H9 (cell line): ENCODE measurements around the gene GPATCH1. TPM values are rescaled to one million over a fixed set of nuclear protein-coding genes. Genes with fewer than 3 reads are reported as not detected.
"Not testable (repeated sequence)": the region's sequence is repeated elsewhere in the genome, so short reads cannot be mapped to it uniquely, and the experiment has no call there.

Experiments
- DNase-seq: peaks from one replicate; pipeline ENCODE4 v3.0.0-alpha.2; 2017
- H2AFZ ChIP-seq: one replicate; pipeline ENCODE4 v1.6.1; 2013; ENCODE audit warnings: mild to moderate bottlenecking, low read length, control low read depth, moderate library complexity
- H2AK5ac ChIP-seq: 2 replicates; pipeline ENCODE4 v1.6.1; 2013; ENCODE audit warnings: low read length, control low read depth, mixed read lengths; ENCODE audit not compliant: insufficient read length
- H2BK120ac ChIP-seq: one replicate; pipeline ENCODE4 v1.6.1; 2013; ENCODE audit warnings: low read depth, mild to moderate bottlenecking, low read length, control low read depth, inconsistent platforms; ENCODE audit not compliant: poor library complexity, severe bottlenecking
- H2BK12ac ChIP-seq: 2 replicates; pipeline ENCODE4 v1.6.1; 2013; ENCODE audit warnings: low read length, control low read depth, mixed read lengths, low read depth; ENCODE audit not compliant: insufficient read length
- H2BK15ac ChIP-seq: 2 replicates; pipeline ENCODE4 v1.6.1; 2013; ENCODE audit warnings: low read depth, low read length, control low read depth
- H2BK20ac ChIP-seq: one replicate; pipeline ENCODE4 v1.6.1; 2013; ENCODE audit warnings: low read depth, mild to moderate bottlenecking, low read length, control low read depth, inconsistent platforms; ENCODE audit not compliant: poor library complexity, severe bottlenecking
- H2BK5ac ChIP-seq: 2 replicates; pipeline ENCODE4 v1.6.1; 2013; ENCODE audit warnings: low read length, control low read depth, mixed read lengths; ENCODE audit not compliant: insufficient read length
- H3K14ac ChIP-seq: 2 replicates; pipeline ENCODE4 v1.6.1; 2013; ENCODE audit warnings: low read length, control low read depth; ENCODE audit not compliant: insufficient read depth
- H3K18ac ChIP-seq: 2 replicates; pipeline ENCODE4 v1.6.1; 2013; ENCODE audit warnings: low read depth, mild to moderate bottlenecking, mixed read lengths, low read length, control low read depth; ENCODE audit not compliant: insufficient read length
- H3K23ac ChIP-seq: 2 replicates; pipeline ENCODE4 v1.6.1; 2013; ENCODE audit warnings: low read length, control low read depth, mixed read lengths, low read depth; ENCODE audit not compliant: insufficient read length
- H3K23me2 ChIP-seq: 2 replicates; pipeline ENCODE4 v1.6.1; 2013; ENCODE audit warnings: low read depth, mild to moderate bottlenecking, mixed read lengths, low read length, control low read depth; ENCODE audit not compliant: insufficient read length, poor library complexity, severe bottlenecking
- H3K27ac ChIP-seq: 2 replicates; pipeline ENCODE4 v1.5.1; 2013; ENCODE audit warnings: low read length, control low read depth, mixed read lengths, low read depth; ENCODE audit not compliant: insufficient read length
- H3K27me3 ChIP-seq: 2 replicates; pipeline ENCODE4 v1.6.1; 2013; ENCODE audit warnings: low read length, control low read depth, inconsistent platforms; ENCODE audit not compliant: insufficient read depth
- H3K4ac ChIP-seq: 2 replicates; pipeline ENCODE4 v1.6.1; 2013; ENCODE audit warnings: low read depth, mild to moderate bottlenecking, control low read depth, inconsistent platforms, low read length, moderate library complexity
- H3K4me1 ChIP-seq: 2 replicates; pipeline ENCODE4 v1.6.1; 2013; ENCODE audit warnings: low read length, control low read depth, inconsistent platforms; ENCODE audit not compliant: insufficient read depth
- H3K4me2 ChIP-seq: 2 replicates; pipeline ENCODE4 v1.6.1; 2013; ENCODE audit warnings: low read length, control low read depth, mixed read lengths; ENCODE audit not compliant: insufficient read length, insufficient read depth
- H3K56ac ChIP-seq: 2 replicates; pipeline ENCODE4 v1.6.1; 2013; ENCODE audit warnings: low read depth, mild to moderate bottlenecking, mixed read lengths, low read length, control low read depth; ENCODE audit not compliant: insufficient read length
- H3K79me1 ChIP-seq: 2 replicates; pipeline ENCODE4 v1.6.1; 2013; ENCODE audit warnings: low read depth, mild to moderate bottlenecking, moderate library complexity, low read length, control low read depth, inconsistent platforms; ENCODE audit not compliant: insufficient read depth, poor library complexity, severe bottlenecking
- H3K79me2 ChIP-seq: 2 replicates; pipeline ENCODE4 v1.6.1; 2013; ENCODE audit warnings: low read length, control low read depth, inconsistent platforms; ENCODE audit not compliant: insufficient read depth
- H3K9ac ChIP-seq: 2 replicates; pipeline ENCODE4 v1.6.1; 2013; ENCODE audit warnings: low read length, control low read depth, mixed read lengths; ENCODE audit not compliant: insufficient read length; ENCODE audit errors: extremely low read depth
- H3K9me3 ChIP-seq: one replicate; pipeline ENCODE4 v1.6.1; 2013; ENCODE audit warnings: low read depth, low read length, inconsistent platforms; ENCODE audit not compliant: control insufficient read depth
- H3T11ph ChIP-seq: one replicate; pipeline ENCODE4 v1.6.1; 2013; ENCODE audit warnings: mild to moderate bottlenecking, low read length, control low read depth, inconsistent platforms
- H4K20me1 ChIP-seq: one replicate; pipeline ENCODE4 v1.6.1; 2013; ENCODE audit not compliant: control insufficient read depth, insufficient read length, insufficient read depth
- H4K5ac ChIP-seq: 2 replicates; pipeline ENCODE4 v1.6.1; 2013; ENCODE audit warnings: low read depth, mild to moderate bottlenecking, mixed read lengths, low read length, control low read depth; ENCODE audit not compliant: insufficient read length
- H4K8ac ChIP-seq: replicated peaks from 2 replicates; pipeline ENCODE4 v1.6.1; 2013; ENCODE audit warnings: low read length, control low read depth, mixed read lengths, low read depth; ENCODE audit not compliant: insufficient read length
- H4K91ac ChIP-seq: 2 replicates; pipeline ENCODE4 v1.6.1; 2013; ENCODE audit warnings: low read depth, mild to moderate bottlenecking, moderate library complexity, mixed read lengths, low read length, control low read depth; ENCODE audit not compliant: insufficient read length
- H3K27ac Mint-ChIP-seq, 3 experiments: 2 replicates in 2 of 3; 3 replicates in 1 of 3; pipeline ENCODE4 v1.8.0; 2020 to 2021; ENCODE audit warnings: mixed read lengths in 3 of 3, mild to moderate bottlenecking in 1 of 3, moderate library complexity in 1 of 3
- H3K27me3 Mint-ChIP-seq: 2 replicates; pipeline ENCODE4 v1.8.0; 2021; ENCODE audit warnings: low read depth, mild to moderate bottlenecking, moderate library complexity, mixed read lengths
- H3K36me3 Mint-ChIP-seq, 3 experiments: 2 replicates in 2 of 3; 3 replicates in 1 of 3; pipeline ENCODE4 v1.8.0; 2020 to 2021; ENCODE audit warnings: low read depth in 3 of 3, mixed read lengths in 3 of 3; ENCODE audit not compliant: insufficient read depth in 1 of 3
- H3K4me1 Mint-ChIP-seq, 2 experiments: 2 replicates each; pipeline ENCODE4 v1.8.0; 2020; ENCODE audit warnings: mixed read lengths in 2 of 2
- H3K4me3 Mint-ChIP-seq, 2 experiments: 2 replicates in 1 of 2; 3 replicates in 1 of 2; pipeline ENCODE4 v1.8.0; 2020 to 2021; ENCODE audit warnings: mild to moderate bottlenecking in 2 of 2, mixed read lengths in 2 of 2, moderate library complexity in 1 of 2
- H3K9me3 Mint-ChIP-seq, 2 experiments: 2 replicates in 1 of 2; 3 replicates in 1 of 2; pipeline ENCODE4 v1.8.0; 2020; ENCODE audit warnings: mild to moderate bottlenecking in 2 of 2, mixed read lengths in 2 of 2, moderate library complexity in 1 of 2
- WGBS: extraction: QIAGEN DNeasy Blood & Tissue Kit; methylation state at CpG from one replicate; pipeline ENCODE4 v1.1.7; 2013; ENCODE audit warnings: missing lambda C conversion rate, low lambda C conversion rate, mixed read lengths; ENCODE audit not compliant: insufficient read length; ENCODE audit errors: extremely low coverage; 5-methylcytosine and 5-hydroxymethylcytosine counted together
- total RNA-seq: library from RNA; stranded (reverse); gene quantifications from 2 replicates; pipeline ENCODE4 v1.2.1, GENCODE V29; 2021
- TF ChIP-seq, protein P1 (sequence below): fragments of 200-600 bp; sonication (generic); conservative IDR thresholded peaks from 3 replicates; pipeline ENCODE4 v1.8.0; 2021; ENCODE audit warnings: antibody characterized with exemption, mild to moderate bottlenecking

GPATCH1 gene
- total RNA-seq, 1 experiment from 2014 or later, result 11.7 TPM

DNA sequence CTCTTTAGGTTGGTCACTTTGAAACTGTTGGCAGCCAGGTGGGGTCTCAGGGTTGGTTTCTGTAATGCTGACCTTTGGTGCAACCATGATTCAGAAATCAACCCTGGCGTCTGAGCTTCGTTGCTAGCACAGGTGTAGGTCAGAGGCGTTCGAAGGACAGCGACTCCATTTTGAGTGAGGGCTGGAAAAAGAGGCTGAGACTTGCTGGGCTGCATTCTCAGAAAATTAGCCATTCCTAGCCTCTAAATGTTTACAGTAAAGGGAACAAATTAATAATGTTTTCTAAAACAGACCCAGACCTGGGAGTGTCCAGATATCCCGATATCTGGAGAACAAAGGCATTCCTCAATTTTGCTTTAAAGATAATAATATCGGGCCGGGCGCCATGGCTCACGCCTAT is 45.5 kb upstream of the GPATCH1 start:
- H4K8ac ChIP-seq, result no peak overlapping the region
- H2AFZ ChIP-seq, result no peak overlapping the region
- no peak overlapping the region for H2BK15ac ChIP-seq
- Mint-ChIP-seq H3K4me3 (no peak overlapping the region), H3K27me3 (no peaks in the 10 kb centered on the region), H3K27ac (peak overlapping the region in 1 of 3 experiments; percentile 72; a peak in 1 of 7 replicates), H3K36me3 (peaks cover 32 to 46% (median 33%) of the 10 kb centered on the region in 3 experiments), H3K9me3 (peaks cover 11 to 15% of the 10 kb centered on the region in 2 experiments), H3K4me1 (peaks cover 29 to 30% of the 10 kb centered on the region in 2 experiments)
- no peaks in the 10 kb centered on the region for H3K23me2 ChIP-seq
- H2BK5ac ChIP-seq, result no peak overlapping the region
- H3K4me2 ChIP-seq, result no peak overlapping the region
- H2BK20ac ChIP-seq, result no peak overlapping the region
- peaks cover 2% of the 10 kb centered on the region for H3K79me1 ChIP-seq
- H3K18ac ChIP-seq, result no peak overlapping the region
- H3K9ac ChIP-seq, result no peak overlapping the region
- no CpG with 5 or more reads among the region's 10 CpGs for WGBS
- H3K27me3 ChIP-seq, result no peaks in the 10 kb centered on the region
- H2BK120ac ChIP-seq, result no peak overlapping the region
- H3K4me1 ChIP-seq, result peaks cover 2% of the 10 kb centered on the region; the same call in 1 of the 2 replicates
- H3K9me3 ChIP-seq, result peaks cover 6% of the 10 kb centered on the region
- no peak overlapping the region for H3T11ph ChIP-seq
- no peak overlapping the region for H3K27ac ChIP-seq
- H4K91ac ChIP-seq, result no peak overlapping the region
- H2AK5ac ChIP-seq, result no peak overlapping the region
- no peak overlapping the region for H3K14ac ChIP-seq
- H3K23ac ChIP-seq, result no peak overlapping the region
- no peak overlapping the region for H3K56ac ChIP-seq
- no peaks in the 10 kb centered on the region for H3K79me2 ChIP-seq
- no peak overlapping the region for H2BK12ac ChIP-seq
- no peak overlapping the region for H3K4ac ChIP-seq
- TF ChIP-seq, protein P1, sequence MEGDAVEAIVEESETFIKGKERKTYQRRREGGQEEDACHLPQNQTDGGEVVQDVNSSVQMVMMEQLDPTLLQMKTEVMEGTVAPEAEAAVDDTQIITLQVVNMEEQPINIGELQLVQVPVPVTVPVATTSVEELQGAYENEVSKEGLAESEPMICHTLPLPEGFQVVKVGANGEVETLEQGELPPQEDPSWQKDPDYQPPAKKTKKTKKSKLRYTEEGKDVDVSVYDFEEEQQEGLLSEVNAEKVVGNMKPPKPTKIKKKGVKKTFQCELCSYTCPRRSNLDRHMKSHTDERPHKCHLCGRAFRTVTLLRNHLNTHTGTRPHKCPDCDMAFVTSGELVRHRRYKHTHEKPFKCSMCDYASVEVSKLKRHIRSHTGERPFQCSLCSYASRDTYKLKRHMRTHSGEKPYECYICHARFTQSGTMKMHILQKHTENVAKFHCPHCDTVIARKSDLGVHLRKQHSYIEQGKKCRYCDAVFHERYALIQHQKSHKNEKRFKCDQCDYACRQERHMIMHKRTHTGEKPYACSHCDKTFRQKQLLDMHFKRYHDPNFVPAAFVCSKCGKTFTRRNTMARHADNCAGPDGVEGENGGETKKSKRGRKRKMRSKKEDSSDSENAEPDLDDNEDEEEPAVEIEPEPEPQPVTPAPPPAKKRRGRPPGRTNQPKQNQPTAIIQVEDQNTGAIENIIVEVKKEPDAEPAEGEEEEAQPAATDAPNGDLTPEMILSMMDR, result no peak
- no peak for DNase-seq
- no peak overlapping the region for H4K5ac ChIP-seq
- H4K20me1 ChIP-seq, result no peaks in the 10 kb centered on the region

DNA sequence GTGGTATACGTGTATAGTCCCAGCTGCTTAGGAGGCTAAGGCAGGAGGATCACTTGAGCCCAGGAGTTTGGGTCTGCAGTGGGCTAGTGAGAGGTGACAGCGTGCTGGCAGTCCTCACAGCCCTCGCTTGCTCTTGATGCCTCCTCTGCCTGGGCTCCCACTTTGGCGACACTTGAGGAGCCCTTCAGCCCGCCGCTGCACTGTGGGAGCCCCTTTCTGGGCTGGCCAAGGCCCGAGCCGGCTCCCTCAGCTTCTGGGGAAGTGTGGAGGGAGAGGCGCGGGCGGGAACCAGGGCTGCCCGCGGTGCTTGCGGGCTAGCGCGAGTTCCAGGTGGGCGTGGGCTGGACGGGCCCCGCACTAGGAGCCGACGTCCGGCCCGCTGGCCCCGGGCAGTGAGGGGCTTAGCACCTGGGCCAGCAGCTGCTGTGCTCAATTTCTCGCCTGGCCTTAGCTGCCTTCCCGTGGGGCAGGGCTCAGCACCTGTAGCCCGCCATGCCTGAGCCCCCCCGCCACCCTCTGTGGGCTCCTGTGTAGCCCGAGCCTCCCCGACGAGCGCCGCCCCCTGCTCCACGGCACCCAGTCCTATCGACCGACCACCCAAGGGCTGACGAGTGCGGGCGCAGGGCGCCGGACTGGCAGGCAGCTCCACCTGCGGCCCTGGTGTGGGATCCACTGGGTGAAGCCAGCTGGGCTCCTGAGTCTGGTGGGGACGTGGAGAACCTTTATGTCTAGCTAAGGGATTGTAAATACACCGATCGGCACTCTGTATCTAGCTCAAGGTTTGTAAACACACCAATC is 44.4 kb upstream of the GPATCH1 start:
- H3K18ac ChIP-seq, H3T11ph ChIP-seq, H3K56ac ChIP-seq, H4K91ac ChIP-seq, H3K23me2 ChIP-seq, H4K5ac ChIP-seq, H2BK120ac ChIP-seq, H2AK5ac ChIP-seq, H3K23ac ChIP-seq, H3K79me2 ChIP-seq, H3K9ac ChIP-seq, H4K20me1 ChIP-seq, H2BK12ac ChIP-seq, H3K79me1 ChIP-seq, H3K4ac ChIP-seq, H2BK15ac ChIP-seq, H4K8ac ChIP-seq, H2BK20ac ChIP-seq, H2AFZ ChIP-seq, H3K27ac ChIP-seq, H3K14ac ChIP-seq, H3K9me3 ChIP-seq, H3K27me3 ChIP-seq, H3K27me3 Mint-ChIP-seq, H3K4me3 Mint-ChIP-seq, H2BK5ac ChIP-seq, H3K4me1 ChIP-seq, H3K4me2 ChIP-seq, DNase-seq: not testable (repeated sequence)
- Mint-ChIP-seq H3K27ac (0 out of 7 replicates have a peak overlapping the region, but pooled peaks of 1 of the 3 experiments have one; percentile 92), H3K9me3 (peaks cover 6 to 10% of the 10 kb centered on the region in 2 experiments; a peak in 3 of 5 replicates), H3K4me1 (peaks cover 34 to 39% of the 10 kb centered on the region in 2 experiments), H3K36me3 (peaks cover 24 to 36% (median 28%) of the 10 kb centered on the region in 3 experiments)
- no CpG with 5 or more reads among the region's 45 CpGs for WGBS
